K562 (cell line): Measurements from ENCODE around the gene OPCML. TPM values are rescaled to one million over a fixed set of nuclear protein-coding genes. Genes with fewer than 3 reads are reported as not detected.

Experiments used
- ATAC-seq: fragments of 200-7000 bp; cut with Tn5 transposase; 3 replicates; pipeline ENCODE4 v1.9.1; 2020; ENCODE audit warnings: moderate library complexity
- BruUV-seq: library from RNA; stranded (reverse); fragments of 400-500 nt; replicated peaks from 2 replicates; lab custom pipeline; 2021; lab: Mats Ljungman, UMichigan
- CTCF ChIA-PET: fragments of 300-600 bp; formaldehyde crosslinking; extraction: SDS; loops from one replicate; lab custom pipeline; 2021; ENCODE audit warnings: low intra/inter-chr PET ratio; lab: Yijun Ruan, JAX
- POLR2A ChIA-PET: fragments of 300-600, 350-650 bp; sonication (Branson Sonifier 250); formaldehyde crosslinking; extraction: SDS; loops from one replicate; lab custom pipeline; 2021; ENCODE audit warnings: antibody characterized with exemption, inconsistent platforms; lab: Yijun Ruan, JAX
- DNase-seq, 4 experiments: peaks; one replicate each; pipeline versions ENCODE4 v3.0.0 to v3.0.0-alpha.2; 2011 to 2018; ENCODE audit warnings: low spot score in 3 of 4, mixed read lengths in 3 of 4; ENCODE audit errors: extremely low read depth in 1 of 4
- FAIRE-seq: peaks from 2 replicates; lab custom pipeline; 2011; peaks lifted over from hg19 to GRCh38; lab: Jason Lieb, UNC
- H2AFZ ChIP-seq: 2 replicates; pipeline ENCODE4 v1.6.0; 2011; ENCODE audit warnings: low read depth, low read length, control low read depth, inconsistent platforms
- H3K27ac ChIP-seq: fragments of 200-600 bp; 3 replicates; pipeline ENCODE4 v1.8.0; 2011; ENCODE audit warnings: low read depth, mild to moderate bottlenecking, control low read depth, inconsistent platforms, low read length, moderate library complexity, mixed read lengths; ENCODE audit errors: extremely low read depth
- H3K27me3 ChIP-seq, 2 experiments: fragments of 300-600 bp in 1 of 2; 2 replicates in 1 of 2; 3 replicates in 1 of 2; pipeline versions ENCODE4 v1.6.0 to v1.8.0; 2011; ENCODE audit warnings: inconsistent platforms in 2 of 2, low read length in 2 of 2, mild to moderate bottlenecking in 1 of 2, mixed read lengths in 1 of 2, moderate library complexity in 1 of 2; ENCODE audit not compliant: control insufficient read depth in 2 of 2, insufficient read depth in 2 of 2
- H3K36me3 ChIP-seq: fragments of 300-600 bp; 3 replicates; pipeline ENCODE4 v1.8.0; 2011; ENCODE audit warnings: mild to moderate bottlenecking, low read length, inconsistent platforms; ENCODE audit not compliant: control insufficient read depth, insufficient read depth
- H3K4me1 ChIP-seq, 2 experiments: fragments of 200-600 bp in 1 of 2; replicated peaks in 1 of 2; 2 replicates in 1 of 2; 3 replicates in 1 of 2; pipeline versions ENCODE4 v1.5.1 to v1.8.0; 2011; ENCODE audit warnings: inconsistent platforms in 2 of 2, low read length in 2 of 2, mild to moderate bottlenecking in 1 of 2, mixed read lengths in 1 of 2, moderate library complexity in 1 of 2; ENCODE audit not compliant: control insufficient read depth in 2 of 2, insufficient read depth in 2 of 2
- H3K4me2 ChIP-seq: 2 replicates; pipeline ENCODE4 v1.6.1; 2011; ENCODE audit warnings: low read length, control low read depth, inconsistent platforms, mixed read lengths; ENCODE audit not compliant: insufficient read depth
- H3K4me3 ChIP-seq: fragments of 200-600 bp; sonication (generic), shearing (Covaris generic); 2 replicates; pipeline ENCODE4 v1.5.1; 2016; ENCODE audit warnings: control low read depth, inconsistent platforms
- H3K79me2 ChIP-seq: fragments of 200-600 bp; 3 replicates; pipeline ENCODE4 v1.8.0; 2011; ENCODE audit warnings: low read length, inconsistent platforms; ENCODE audit not compliant: control insufficient read depth, insufficient read depth
- H3K9ac ChIP-seq, 2 experiments: 2 replicates each; pipeline versions ENCODE4 v1.6.0 to v1.6.1; 2011; ENCODE audit warnings: low read depth in 2 of 2, low read length in 2 of 2, control low read depth in 1 of 2, inconsistent platforms in 1 of 2, mild to moderate bottlenecking in 1 of 2, mixed read lengths in 1 of 2; ENCODE audit not compliant: insufficient read depth in 1 of 2
- H3K9me1 ChIP-seq: one replicate; pipeline ENCODE4 v1.6.0; 2011; ENCODE audit warnings: inconsistent platforms, mild to moderate bottlenecking, low read length, moderate library complexity; ENCODE audit not compliant: control insufficient read depth, insufficient read depth
- H3K9me3 ChIP-seq: replicated peaks from 2 replicates; pipeline ENCODE4 v1.5.1; 2011; ENCODE audit warnings: low read depth, low read length, inconsistent platforms; ENCODE audit not compliant: control insufficient read depth, insufficient read depth
- H4K20me1 ChIP-seq: replicated peaks from 2 replicates; pipeline ENCODE4 v1.6.1; 2011; ENCODE audit warnings: low read length, inconsistent platforms, mixed read lengths; ENCODE audit not compliant: control insufficient read depth, insufficient read depth
- CCNT2 ChIP-seq: IDR thresholded peaks from 2 replicates; pipeline ENCODE4 v1.6.1; 2011; ENCODE audit warnings: borderline replicate concordance, low read depth, mild to moderate bottlenecking, moderate library complexity, mixed read lengths, low read length; ENCODE audit not compliant: insufficient read length; ENCODE audit errors: extremely low read depth
- FOXK1 ChIP-seq: sonication (generic); formaldehyde crosslinking; IDR thresholded peaks from 2 replicates; pipeline ENCODE4 v1.8.0; 2022; ENCODE audit warnings: missing genetic modification reagents, mild to moderate bottlenecking, borderline replicate concordance
- HDAC8 ChIP-seq: fragments of 450-650 bp; IDR thresholded peaks from 2 replicates; pipeline ENCODE4 v1.6.1; 2016; ENCODE audit warnings: mild to moderate bottlenecking, missing genetic modification characterization, moderate library complexity, missing compliant biosample characterization
- NBN ChIP-seq: fragments of 450-650 bp; IDR thresholded peaks from 2 replicates; pipeline ENCODE4 v1.6.1; 2016; ENCODE audit warnings: low read depth, mild to moderate bottlenecking
- SAFB2 ChIP-seq: fragments of 200-400 bp; formaldehyde crosslinking; IDR thresholded peaks from 2 replicates; pipeline ENCODE4 v1.6.1; 2018; ENCODE audit warnings: borderline replicate concordance, low read length, low read depth, moderate library complexity; ENCODE audit not compliant: severe bottlenecking
- ZNF134 ChIP-seq: fragments of 250-450 bp; sonication (Bioruptor Pico); conservative IDR thresholded peaks from 2 replicates; pipeline ENCODE4 v1.4.0; 2020
- whole genome bisulfite sequencing: fragments of 100-300 bp; shearing (Covaris generic); methylation state at CpG from one replicate; pipeline ENCODE4 v1.1.6; 2016; ENCODE audit warnings: low coverage, mixed read lengths; ENCODE audit not compliant: insufficient coverage; ENCODE audit errors: missing lambda C conversion rate; 5-methylcytosine and 5-hydroxymethylcytosine counted together
- in situ Hi-C: fragments of 300-500 bp; cut with MboI; formaldehyde crosslinking; loops from 4 replicates; pipeline ENCODE4 v1.15.0; 2018; ENCODE audit warnings: inconsistent platforms, mixed read lengths
- intact Hi-C: fragments of 100-400 bp; cut with micrococcal nuclease; formaldehyde crosslinking; loops from 2 replicates; pipeline ENCODE4 v1.14.2; 2022
- polyA plus RNA-seq, 8 experiments: library from polyadenylated mRNA; depleted of rRNA in 4 of 8; stranded (reverse) in 5 of 8; unstranded in 3 of 8; fragments of >200 nt; fragmentation: Nextera tagmentation in 2 of 8; fragmentation: Illumina TruSeq in 1 of 8; extraction: Ambion mirVana in 2 of 8; extraction: Trizol in 1 of 8; gene quantifications; 2 replicates each; pipeline versions ENCODE4 v1.2.1 to v1.2.3, GENCODE V29; 2011 to 2014; ENCODE audit warnings: inconsistent platforms in 1 of 8, missing spikeins in 1 of 8
- total RNA-seq, 7 experiments: library from RNA; depleted of rRNA in 6 of 7; stranded (reverse); fragments of >200 nt in 6 of 7; fragmentation: Illumina TruSeq in 2 of 7; extraction: Trizol in 2 of 7; gene quantifications; 2 replicates each; pipeline versions ENCODE4 v1.2.1 to v1.2.3, GENCODE V29; 2011 to 2021; ENCODE audit warnings: low replicate concordance in 1 of 7
- TF ChIP-seq, protein P1 (sequence below): fragments of 450-650 bp; IDR thresholded peaks from 2 replicates; pipeline ENCODE4 v1.7.1; 2018; ENCODE audit warnings: mild to moderate bottlenecking, low read depth; ENCODE audit not compliant: partially characterized antibody

The OPCML gene
- total and polyA plus RNA-seq, 9 of the 15 experiments (the other 6 are each of a cell fraction or from before 2014, with no cell fraction given) = not detected

DNA sequence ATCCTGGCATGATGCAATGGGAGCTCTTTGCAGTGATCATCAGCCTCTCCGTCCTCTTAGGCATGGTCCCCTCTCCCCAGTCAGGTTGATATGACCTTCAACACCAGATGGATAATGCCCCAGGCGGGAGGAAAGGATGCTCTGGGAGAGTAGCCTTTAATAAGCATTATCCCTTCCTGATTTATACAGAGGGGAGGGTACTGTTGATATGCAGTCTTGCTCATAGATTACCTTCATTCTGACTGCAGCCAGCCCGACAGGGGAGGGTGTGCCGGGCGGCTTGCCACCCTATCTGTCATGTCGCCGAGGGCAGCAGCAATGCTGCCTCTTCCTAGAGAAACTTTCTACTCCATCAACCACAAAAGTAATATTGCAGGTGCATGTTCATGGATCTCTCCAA is 497.4 kb downstream of the OPCML start:
- no peak overlapping the region for H3K4me2 ChIP-seq
- WGBS = 1% methylated on average over 7 of the region's 7 CpGs
- no peaks in the 10 kb centered on the region for H3K9me3 ChIP-seq
- no peaks in the 10 kb centered on the region for H3K4me1 ChIP-seq
- ChIA-PET CTCF (no interaction called here), POLR2A (no interaction called here)
- intact Hi-C loops (no loop called here), in situ Hi-C loops (no loop called here)
- FAIRE-seq = no peak
- H3K27me3 ChIP-seq = no peaks in the 10 kb centered on the region
- no peak for DNase-seq
- no peak overlapping the region for H2AFZ ChIP-seq
- H3K4me3 ChIP-seq = no peak overlapping the region
- ATAC-seq = no peak
- H3K79me2 ChIP-seq = no peaks in the 10 kb centered on the region
- H3K36me3 ChIP-seq = no peaks in the 10 kb centered on the region
- H3K27ac ChIP-seq = no peak overlapping the region
- no TSS peak for BruUV-seq
- no peak overlapping the region for H3K9ac ChIP-seq
- TF ChIP-seq HDAC8 (tag) (no peak), NBN (no peak), FOXK1 (CRISPR knock-in tag) (no peak), SAFB2 (no peak), ZNF134 (CRISPR knock-in tag) (no peak), CCNT2 (no peak)
- TF ChIP-seq, protein P1, sequence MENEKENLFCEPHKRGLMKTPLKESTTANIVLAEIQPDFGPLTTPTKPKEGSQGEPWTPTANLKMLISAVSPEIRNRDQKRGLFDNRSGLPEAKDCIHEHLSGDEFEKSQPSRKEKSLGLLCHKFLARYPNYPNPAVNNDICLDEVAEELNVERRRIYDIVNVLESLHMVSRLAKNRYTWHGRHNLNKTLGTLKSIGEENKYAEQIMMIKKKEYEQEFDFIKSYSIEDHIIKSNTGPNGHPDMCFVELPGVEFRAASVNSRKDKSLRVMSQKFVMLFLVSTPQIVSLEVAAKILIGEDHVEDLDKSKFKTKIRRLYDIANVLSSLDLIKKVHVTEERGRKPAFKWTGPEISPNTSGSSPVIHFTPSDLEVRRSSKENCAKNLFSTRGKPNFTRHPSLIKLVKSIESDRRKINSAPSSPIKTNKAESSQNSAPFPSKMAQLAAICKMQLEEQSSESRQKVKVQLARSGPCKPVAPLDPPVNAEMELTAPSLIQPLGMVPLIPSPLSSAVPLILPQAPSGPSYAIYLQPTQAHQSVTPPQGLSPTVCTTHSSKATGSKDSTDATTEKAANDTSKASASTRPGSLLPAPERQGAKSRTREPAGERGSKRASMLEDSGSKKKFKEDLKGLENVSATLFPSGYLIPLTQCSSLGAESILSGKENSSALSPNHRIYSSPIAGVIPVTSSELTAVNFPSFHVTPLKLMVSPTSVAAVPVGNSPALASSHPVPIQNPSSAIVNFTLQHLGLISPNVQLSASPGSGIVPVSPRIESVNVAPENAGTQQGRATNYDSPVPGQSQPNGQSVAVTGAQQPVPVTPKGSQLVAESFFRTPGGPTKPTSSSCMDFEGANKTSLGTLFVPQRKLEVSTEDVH = no peak
- no peaks in the 10 kb centered on the region for H4K20me1 ChIP-seq
- no peaks in the 10 kb centered on the region for H3K9me1 ChIP-seq
